ENCODE measurements around the gene CARD10.

GRCh38 chr22:37470087-37470445 lies 49.1 kb downstream of the CARD10 start:
- TF ChIP-seq POLR2AphosphoS5 (IDR thresholded peaks at IDR 0.05; ENCODE audit: low read depth, low read length) (no peak), FOXJ3 (CRISPR knock-in tag; IDR thresholded peaks at IDR 0.05) (no peak)

Measured in SK-N-SH (cell line).